K562 (cell line): ENCODE measurements around the gene CDH20. TPM values are rescaled to one million over a fixed set of nuclear protein-coding genes. Genes with fewer than 3 reads are reported as not detected.

Experiments
- ATAC-seq: fragments of 200-7000 bp; cut with Tn5 transposase; 3 replicates; pipeline ENCODE4 v1.9.1; 2020; ENCODE audit warnings: moderate library complexity
- BruUV-seq: library from RNA; stranded (reverse); fragments of 400-500 nt; replicated peaks from 2 replicates; lab custom pipeline; 2021; lab: Mats Ljungman, UMichigan
- CTCF ChIA-PET: fragments of 300-600 bp; formaldehyde crosslinking; extraction: SDS; loops from one replicate; lab custom pipeline; 2021; ENCODE audit warnings: low intra/inter-chr PET ratio; lab: Yijun Ruan, JAX
- POLR2A ChIA-PET: fragments of 300-600, 350-650 bp; sonication (Branson Sonifier 250); formaldehyde crosslinking; extraction: SDS; loops from one replicate; lab custom pipeline; 2021; ENCODE audit warnings: antibody characterized with exemption, inconsistent platforms; lab: Yijun Ruan, JAX
- DNase-seq, 4 experiments: peaks; one replicate each; pipeline versions ENCODE4 v3.0.0 to v3.0.0-alpha.2; 2011 to 2018; ENCODE audit warnings: low spot score in 3 of 4, mixed read lengths in 3 of 4; ENCODE audit errors: extremely low read depth in 1 of 4
- FAIRE-seq: peaks from 2 replicates; lab custom pipeline; 2011; peaks lifted over from hg19 to GRCh38; lab: Jason Lieb, UNC
- H2AFZ ChIP-seq: 2 replicates; pipeline ENCODE4 v1.6.0; 2011; ENCODE audit warnings: low read depth, low read length, control low read depth, inconsistent platforms
- H3K27ac ChIP-seq: fragments of 200-600 bp; 3 replicates; pipeline ENCODE4 v1.8.0; 2011; ENCODE audit warnings: low read depth, mild to moderate bottlenecking, control low read depth, inconsistent platforms, low read length, moderate library complexity, mixed read lengths; ENCODE audit errors: extremely low read depth
- H3K27me3 ChIP-seq, 2 experiments: fragments of 300-600 bp in 1 of 2; 2 replicates in 1 of 2; 3 replicates in 1 of 2; pipeline versions ENCODE4 v1.6.0 to v1.8.0; 2011; ENCODE audit warnings: inconsistent platforms in 2 of 2, low read length in 2 of 2, mild to moderate bottlenecking in 1 of 2, mixed read lengths in 1 of 2, moderate library complexity in 1 of 2; ENCODE audit not compliant: control insufficient read depth in 2 of 2, insufficient read depth in 2 of 2
- H3K36me3 ChIP-seq: fragments of 300-600 bp; 3 replicates; pipeline ENCODE4 v1.8.0; 2011; ENCODE audit warnings: mild to moderate bottlenecking, low read length, inconsistent platforms; ENCODE audit not compliant: control insufficient read depth, insufficient read depth
- H3K4me1 ChIP-seq, 2 experiments: fragments of 200-600 bp in 1 of 2; replicated peaks in 1 of 2; 2 replicates in 1 of 2; 3 replicates in 1 of 2; pipeline versions ENCODE4 v1.5.1 to v1.8.0; 2011; ENCODE audit warnings: inconsistent platforms in 2 of 2, low read length in 2 of 2, mild to moderate bottlenecking in 1 of 2, mixed read lengths in 1 of 2, moderate library complexity in 1 of 2; ENCODE audit not compliant: control insufficient read depth in 2 of 2, insufficient read depth in 2 of 2
- H3K4me2 ChIP-seq: 2 replicates; pipeline ENCODE4 v1.6.1; 2011; ENCODE audit warnings: low read length, control low read depth, inconsistent platforms, mixed read lengths; ENCODE audit not compliant: insufficient read depth
- H3K4me3 ChIP-seq: fragments of 200-600 bp; sonication (generic), shearing (Covaris generic); 2 replicates; pipeline ENCODE4 v1.5.1; 2016; ENCODE audit warnings: control low read depth, inconsistent platforms
- H3K79me2 ChIP-seq: fragments of 200-600 bp; 3 replicates; pipeline ENCODE4 v1.8.0; 2011; ENCODE audit warnings: low read length, inconsistent platforms; ENCODE audit not compliant: control insufficient read depth, insufficient read depth
- H3K9ac ChIP-seq, 2 experiments: 2 replicates each; pipeline versions ENCODE4 v1.6.0 to v1.6.1; 2011; ENCODE audit warnings: low read depth in 2 of 2, low read length in 2 of 2, control low read depth in 1 of 2, inconsistent platforms in 1 of 2, mild to moderate bottlenecking in 1 of 2, mixed read lengths in 1 of 2; ENCODE audit not compliant: insufficient read depth in 1 of 2
- H3K9me1 ChIP-seq: one replicate; pipeline ENCODE4 v1.6.0; 2011; ENCODE audit warnings: inconsistent platforms, mild to moderate bottlenecking, low read length, moderate library complexity; ENCODE audit not compliant: control insufficient read depth, insufficient read depth
- H3K9me3 ChIP-seq: replicated peaks from 2 replicates; pipeline ENCODE4 v1.5.1; 2011; ENCODE audit warnings: low read depth, low read length, inconsistent platforms; ENCODE audit not compliant: control insufficient read depth, insufficient read depth
- H4K20me1 ChIP-seq: replicated peaks from 2 replicates; pipeline ENCODE4 v1.6.1; 2011; ENCODE audit warnings: low read length, inconsistent platforms, mixed read lengths; ENCODE audit not compliant: control insufficient read depth, insufficient read depth
- ARHGAP35 ChIP-seq: fragments of 450-650 bp; IDR thresholded peaks from 2 replicates; pipeline ENCODE4 v1.6.1; 2018; ENCODE audit not compliant: partially characterized antibody
- FOXA1 ChIP-seq: fragments of 450-650 bp; IDR thresholded peaks from 2 replicates; pipeline ENCODE4 v1.6.1; 2016; ENCODE audit warnings: mild to moderate bottlenecking, borderline replicate concordance
- HCFC1 ChIP-seq: IDR thresholded peaks from 2 replicates; pipeline ENCODE4 v1.6.1; 2012; ENCODE audit warnings: low read depth, low read length, improper control_type of control experiment
- HINFP ChIP-seq: fragments of 450-650 bp; conservative IDR thresholded peaks from 2 replicates; pipeline ENCODE4 v1.6.1; 2016; ENCODE audit warnings: missing genetic modification characterization, low read depth, mild to moderate bottlenecking, control low read depth, missing compliant biosample characterization
- HIVEP1 ChIP-seq: fragments of 250-450 bp; sonication (Bioruptor Pico); IDR thresholded peaks from 2 replicates; pipeline ENCODE4 v1.4.0; 2020; ENCODE audit warnings: mild to moderate bottlenecking
- LCOR ChIP-seq: sonication (generic); formaldehyde crosslinking; IDR thresholded peaks from 2 replicates; pipeline ENCODE4 v1.8.0; 2022; ENCODE audit warnings: mild to moderate bottlenecking, missing genetic modification reagents
- LEF1 ChIP-seq: fragments of 450-650 bp; IDR thresholded peaks from 2 replicates; pipeline ENCODE4 v1.6.1; 2016; ENCODE audit warnings: mild to moderate bottlenecking
- MEF2A ChIP-seq: IDR thresholded peaks from 2 replicates; pipeline ENCODE4 v1.6.1; 2011; ENCODE audit warnings: low read depth, mild to moderate bottlenecking, low read length, moderate library complexity; ENCODE audit not compliant: control insufficient read depth
- NEUROD1 ChIP-seq: fragments of 150-350 bp; IDR thresholded peaks from 2 replicates; pipeline ENCODE4 v1.6.1; 2014; ENCODE audit warnings: borderline replicate concordance, low read length, low read depth; ENCODE audit not compliant: partially characterized antibody
- NFIC ChIP-seq: fragments of 450-650 bp; IDR thresholded peaks from 2 replicates; pipeline ENCODE4 v1.6.1; 2017; ENCODE audit warnings: mild to moderate bottlenecking, inconsistent platforms
- SP2 ChIP-seq: IDR thresholded peaks from 2 replicates; pipeline ENCODE4 v1.6.1; 2011; ENCODE audit warnings: mild to moderate bottlenecking, low read depth, low read length, moderate library complexity; ENCODE audit not compliant: poor library complexity, severe bottlenecking; ENCODE audit errors: extremely low read depth
- STAT5A ChIP-seq: IDR thresholded peaks from 2 replicates; pipeline ENCODE4 v1.6.1; 2012; ENCODE audit warnings: low read length, inconsistent platforms, borderline replicate concordance
- U2AF2 ChIP-seq: fragments of 200-400 bp; formaldehyde crosslinking; optimal IDR thresholded peaks from 2 replicates; pipeline ENCODE3; 2017; ENCODE audit warnings: low read depth, mild to moderate bottlenecking, low read length
- ZKSCAN1 ChIP-seq: fragments of 150-350 bp; IDR thresholded peaks from 2 replicates; pipeline ENCODE4 v1.6.1; 2016; ENCODE audit warnings: low read depth, low read length
- ZNF212 ChIP-seq: fragments of 450-650 bp; formaldehyde crosslinking; IDR thresholded peaks from 2 replicates; pipeline ENCODE4 v1.4.0; 2020; ENCODE audit warnings: mild to moderate bottlenecking
- ZNF584 ChIP-seq: fragments of 200-800 bp; sonication (Bioruptor generic); IDR thresholded peaks from 2 replicates; pipeline ENCODE4 v1.6.1; 2016; ENCODE audit warnings: low read depth, mild to moderate bottlenecking, missing genetic modification characterization, missing compliant biosample characterization
- WGBS: fragments of 100-300 bp; shearing (Covaris generic); methylation state at CpG from one replicate; pipeline ENCODE4 v1.1.6; 2016; ENCODE audit warnings: low coverage, mixed read lengths; ENCODE audit not compliant: insufficient coverage; ENCODE audit errors: missing lambda C conversion rate; 5-methylcytosine and 5-hydroxymethylcytosine counted together
- in situ Hi-C: fragments of 300-500 bp; cut with MboI; formaldehyde crosslinking; loops from 4 replicates; pipeline ENCODE4 v1.15.0; 2018; ENCODE audit warnings: inconsistent platforms, mixed read lengths
- intact Hi-C: fragments of 100-400 bp; cut with micrococcal nuclease; formaldehyde crosslinking; loops from 2 replicates; pipeline ENCODE4 v1.14.2; 2022
- polyA plus RNA-seq, 8 experiments: library from polyadenylated mRNA; depleted of rRNA in 4 of 8; stranded (reverse) in 5 of 8; unstranded in 3 of 8; fragments of >200 nt; fragmentation: Nextera tagmentation in 2 of 8; fragmentation: Illumina TruSeq in 1 of 8; extraction: Ambion mirVana in 2 of 8; extraction: Trizol in 1 of 8; gene quantifications; 2 replicates each; pipeline versions ENCODE4 v1.2.1 to v1.2.3, GENCODE V29; 2011 to 2014; ENCODE audit warnings: inconsistent platforms in 1 of 8, missing spikeins in 1 of 8
- total RNA-seq, 7 experiments: library from RNA; depleted of rRNA in 6 of 7; stranded (reverse); fragments of >200 nt in 6 of 7; fragmentation: Illumina TruSeq in 2 of 7; extraction: Trizol in 2 of 7; gene quantifications; 2 replicates each; pipeline versions ENCODE4 v1.2.1 to v1.2.3, GENCODE V29; 2011 to 2021; ENCODE audit warnings: low replicate concordance in 1 of 7
- TF ChIP-seq, protein P1 (sequence below): fragments of 250-450 bp; sonication (Bioruptor Pico); IDR thresholded peaks from 2 replicates; pipeline ENCODE4 v1.4.0; 2020

CDH20 gene
- total and polyA plus RNA-seq, 9 of the 15 experiments (the other 6 are each of a cell fraction or from before 2014, with no cell fraction given) = not detected

DNA sequence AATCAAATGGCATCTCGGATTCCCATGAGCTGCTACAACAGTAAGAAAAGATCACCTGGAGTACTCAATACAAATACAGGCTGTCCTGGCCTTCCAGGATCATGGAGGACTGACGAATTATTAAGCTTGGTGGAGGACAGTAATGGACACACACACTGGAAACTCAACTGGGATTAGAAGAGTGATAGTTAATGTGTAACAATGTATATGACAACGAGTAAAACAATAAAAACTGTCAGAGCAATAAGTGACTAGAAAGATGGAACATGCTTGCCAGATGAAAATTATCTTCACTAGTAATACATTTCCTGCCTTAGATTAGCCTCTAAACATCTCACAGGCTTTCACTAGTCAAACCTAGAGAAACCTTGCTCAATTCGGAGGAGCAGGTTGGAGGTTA is 49.2 kb upstream of the CDH20 start (continued):
- no peak for TF ChIP-seq ZNF584
- no peak for TF ChIP-seq SP2
- no peak for TF ChIP-seq HCFC1
- TF ChIP-seq HINFP (tag) = no peak

DNA sequence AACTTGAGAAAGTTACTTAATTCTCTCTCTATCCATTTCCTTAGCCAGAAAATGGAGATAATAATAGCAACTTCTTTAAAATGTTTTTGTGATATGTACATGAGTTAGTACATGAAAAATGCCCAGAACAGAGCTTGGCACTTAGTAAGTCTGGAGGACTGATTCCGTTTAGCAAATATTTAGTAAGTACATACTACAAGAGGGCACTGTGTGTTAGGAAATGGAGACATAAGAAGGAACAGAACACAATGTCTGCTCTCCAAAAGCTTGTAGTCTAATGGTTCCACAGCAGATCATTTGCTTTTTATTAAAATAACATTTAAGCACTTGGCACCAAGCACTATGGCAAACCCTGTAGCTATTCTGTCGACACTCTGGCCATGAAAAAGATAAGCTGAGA is 47.5 kb upstream of the CDH20 start:
- BruUV-seq = no TSS peak
- Histone ChIP-seq H3K9me3 (no peaks in the 10 kb centered on the region), H3K79me2 (no peaks in the 10 kb centered on the region), H3K4me2 (no peak overlapping the region), H3K4me1 (no peaks in the 10 kb centered on the region), H3K27me3 (no peaks in the 10 kb centered on the region), H3K36me3 (no peaks in the 10 kb centered on the region), H3K27ac (no peak overlapping the region), H3K9me1 (no peaks in the 10 kb centered on the region), H4K20me1 (no peaks in the 10 kb centered on the region), H3K9ac (no peak overlapping the region), H3K4me3 (no peak overlapping the region), H2AFZ (no peak overlapping the region)
- CTCF ChIA-PET = no interaction called here
- WGBS = 0% methylated on average over 2 of the region's 2 CpGs
- DNase-seq (no peak), FAIRE-seq (no peak), ATAC-seq (no peak)
- intact Hi-C loops = no loop called here
- in situ Hi-C loops = no loop called here
- POLR2A ChIA-PET = no interaction called here
- TF ChIP-seq ZKSCAN1 = no peak
- no peak for TF ChIP-seq FOXA1
- TF ChIP-seq ZNF212 (CRISPR knock-in tag) = no peak
- TF ChIP-seq HIVEP1 (CRISPR knock-in tag) = no peak
- no peak for TF ChIP-seq LEF1
- no peak for TF ChIP-seq NEUROD1
- no peak for TF ChIP-seq ARHGAP35
- TF ChIP-seq MEF2A = no peak
- no peak for TF ChIP-seq NFIC
- TF ChIP-seq LCOR (CRISPR knock-in tag) = no peak
- no peak for TF ChIP-seq STAT5A
- TF ChIP-seq, protein P1, sequence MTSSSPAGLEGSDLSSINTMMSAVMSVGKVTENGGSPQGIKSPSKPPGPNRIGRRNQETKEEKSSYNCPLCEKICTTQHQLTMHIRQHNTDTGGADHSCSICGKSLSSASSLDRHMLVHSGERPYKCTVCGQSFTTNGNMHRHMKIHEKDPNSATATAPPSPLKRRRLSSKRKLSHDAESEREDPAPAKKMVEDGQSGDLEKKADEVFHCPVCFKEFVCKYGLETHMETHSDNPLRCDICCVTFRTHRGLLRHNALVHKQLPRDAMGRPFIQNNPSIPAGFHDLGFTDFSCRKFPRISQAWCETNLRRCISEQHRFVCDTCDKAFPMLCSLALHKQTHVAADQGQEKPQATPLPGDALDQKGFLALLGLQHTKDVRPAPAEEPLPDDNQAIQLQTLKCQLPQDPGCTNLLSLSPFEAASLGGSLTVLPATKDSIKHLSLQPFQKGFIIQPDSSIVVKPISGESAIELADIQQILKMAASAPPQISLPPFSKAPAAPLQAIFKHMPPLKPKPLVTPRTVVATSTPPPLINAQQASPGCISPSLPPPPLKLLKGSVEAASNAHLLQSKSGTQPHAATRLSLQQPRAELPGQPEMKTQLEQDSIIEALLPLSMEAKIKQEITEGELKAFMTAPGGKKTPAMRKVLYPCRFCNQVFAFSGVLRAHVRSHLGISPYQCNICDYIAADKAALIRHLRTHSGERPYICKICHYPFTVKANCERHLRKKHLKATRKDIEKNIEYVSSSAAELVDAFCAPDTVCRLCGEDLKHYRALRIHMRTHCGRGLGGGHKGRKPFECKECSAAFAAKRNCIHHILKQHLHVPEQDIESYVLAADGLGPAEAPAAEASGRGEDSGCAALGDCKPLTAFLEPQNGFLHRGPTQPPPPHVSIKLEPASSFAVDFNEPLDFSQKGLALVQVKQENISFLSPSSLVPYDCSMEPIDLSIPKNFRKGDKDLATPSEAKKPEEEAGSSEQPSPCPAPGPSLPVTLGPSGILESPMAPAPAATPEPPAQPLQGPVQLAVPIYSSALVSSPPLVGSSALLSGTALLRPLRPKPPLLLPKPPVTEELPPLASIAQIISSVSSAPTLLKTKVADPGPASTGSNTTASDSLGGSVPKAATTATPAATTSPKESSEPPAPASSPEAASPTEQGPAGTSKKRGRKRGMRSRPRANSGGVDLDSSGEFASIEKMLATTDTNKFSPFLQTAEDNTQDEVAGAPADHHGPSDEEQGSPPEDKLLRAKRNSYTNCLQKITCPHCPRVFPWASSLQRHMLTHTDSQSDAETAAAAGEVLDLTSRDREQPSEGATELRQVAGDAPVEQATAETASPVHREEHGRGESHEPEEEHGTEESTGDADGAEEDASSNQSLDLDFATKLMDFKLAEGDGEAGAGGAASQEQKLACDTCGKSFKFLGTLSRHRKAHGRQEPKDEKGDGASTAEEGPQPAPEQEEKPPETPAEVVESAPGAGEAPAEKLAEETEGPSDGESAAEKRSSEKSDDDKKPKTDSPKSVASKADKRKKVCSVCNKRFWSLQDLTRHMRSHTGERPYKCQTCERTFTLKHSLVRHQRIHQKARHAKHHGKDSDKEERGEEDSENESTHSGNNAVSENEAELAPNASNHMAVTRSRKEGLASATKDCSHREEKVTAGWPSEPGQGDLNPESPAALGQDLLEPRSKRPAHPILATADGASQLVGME (CRISPR knock-in tag) = no peak
- no peak for TF ChIP-seq U2AF2
